ENCODE data around the gene SIRT3. TPM values are rescaled to one million over a fixed set of nuclear protein-coding genes. Genes with fewer than 3 reads are reported as not detected.

SIRT3 gene
- total and polyA plus RNA-seq, 2 experiments from 2014 or later: 14.9 to 15.5 TPM

DNA sequence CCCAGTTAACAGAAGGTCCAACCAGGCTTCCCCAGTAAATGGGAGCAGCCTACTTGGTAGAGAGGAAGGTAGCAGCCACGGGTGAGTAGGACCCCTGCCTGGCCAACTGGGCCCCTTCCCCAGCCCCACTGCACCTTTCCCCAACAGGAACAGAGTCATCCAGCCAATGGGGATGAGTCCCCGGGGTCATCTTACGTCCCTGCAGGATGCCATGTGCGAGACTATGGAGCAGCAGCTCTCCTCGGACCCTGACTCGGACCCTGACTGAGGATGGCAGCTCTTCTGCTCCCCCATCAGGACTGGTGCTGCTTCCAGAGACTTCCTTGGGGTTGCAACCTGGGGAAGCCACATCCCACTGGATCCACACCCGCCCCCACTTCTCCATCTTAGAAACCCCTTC is 22.1 kb downstream of the SIRT3 start:
- no peaks in the 10 kb centered on the region for H3K27me3 ChIP-seq (replicated peaks; ENCODE audit: insufficient read depth)
- WGBS, 2 experiments (ENCODE audit: low coverage in 1 of 2, low lambda C conversion rate in 2 of 2, missing lambda C conversion rate in 2 of 2): 77 to 79% methylated on average over 6 to 7 of the region's 7 CpGs
- no peaks in the 10 kb centered on the region for H3K9me2 ChIP-seq (ENCODE audit: insufficient read depth)
- H3K4me3 ChIP-seq: no peak overlapping the region
- no peaks in the 10 kb centered on the region for H4K20me1 ChIP-seq (ENCODE audit: insufficient read depth)
- H2AFZ ChIP-seq: no peak overlapping the region
- no peaks in the 10 kb centered on the region for H3K9me3 ChIP-seq (ENCODE audit: low read depth)
- peaks cover 39% of the 10 kb centered on the region for H3F3A ChIP-seq (ENCODE audit: insufficient read depth)
- no peak for TF ChIP-seq EZH2 (IDR thresholded peaks at IDR 0.05; ENCODE audit: insufficient read depth, poor library complexity, severe bottlenecking)
- TF ChIP-seq EZH2phosphoT487 (IDR thresholded peaks at IDR 0.05; ENCODE audit: insufficient read depth, low read depth): no peak
- peaks cover 20% of the 10 kb centered on the region for H3K4me1 ChIP-seq (ENCODE audit: insufficient read depth)
- in situ Hi-C loops (cut with MboI): no loop called here
- no peak for DNase-seq
- H3K27ac ChIP-seq: no peak overlapping the region
- peaks cover 48% of the 10 kb centered on the region for H3K79me2 ChIP-seq (ENCODE audit: insufficient read depth)
- peaks cover 51% of the 10 kb centered on the region for H3K36me3 ChIP-seq (ENCODE audit: low read depth)
- no peak overlapping the region for H3K4me2 ChIP-seq (ENCODE audit: unreplicated experiment)
- no peak overlapping the region for H3K9ac ChIP-seq

GRCh38 chr11:213111-213510 is 23.0 kb downstream of the SIRT3 start:
- no peak for TF ChIP-seq EZH2 (IDR thresholded peaks at IDR 0.05; ENCODE audit: insufficient read depth, poor library complexity, severe bottlenecking)
- no peak for TF ChIP-seq EZH2phosphoT487 (IDR thresholded peaks at IDR 0.05; ENCODE audit: insufficient read depth, low read depth)
- H3K4me2 ChIP-seq (ENCODE audit: unreplicated experiment): no peak overlapping the region
- H3K4me1 ChIP-seq (ENCODE audit: insufficient read depth): peaks cover 20% of the 10 kb centered on the region
- peaks cover 42% of the 10 kb centered on the region for H3F3A ChIP-seq (ENCODE audit: insufficient read depth)
- no peak overlapping the region for H2AFZ ChIP-seq
- H3K9me2 ChIP-seq (ENCODE audit: insufficient read depth): no peaks in the 10 kb centered on the region
- H3K27ac ChIP-seq: no peak overlapping the region
- H3K9ac ChIP-seq: no peak overlapping the region
- H3K36me3 ChIP-seq (ENCODE audit: low read depth): peaks cover 51% of the 10 kb centered on the region
- peaks cover 54% of the 10 kb centered on the region for H3K79me2 ChIP-seq (ENCODE audit: insufficient read depth)
- DNase-seq: no peak
- no peaks in the 10 kb centered on the region for H4K20me1 ChIP-seq (ENCODE audit: insufficient read depth)
- H3K9me3 ChIP-seq (ENCODE audit: low read depth): no peaks in the 10 kb centered on the region
- in situ Hi-C loops (cut with MboI): no loop called here
- no peaks in the 10 kb centered on the region for H3K27me3 ChIP-seq (replicated peaks; ENCODE audit: insufficient read depth)
- 61 to 74% methylated on average over 4 of the region's 4 CpGs for WGBS, 2 experiments (ENCODE audit: low coverage in 1 of 2, low lambda C conversion rate in 2 of 2, missing lambda C conversion rate in 2 of 2)
- H3K4me3 ChIP-seq: no peak overlapping the region

DNA sequence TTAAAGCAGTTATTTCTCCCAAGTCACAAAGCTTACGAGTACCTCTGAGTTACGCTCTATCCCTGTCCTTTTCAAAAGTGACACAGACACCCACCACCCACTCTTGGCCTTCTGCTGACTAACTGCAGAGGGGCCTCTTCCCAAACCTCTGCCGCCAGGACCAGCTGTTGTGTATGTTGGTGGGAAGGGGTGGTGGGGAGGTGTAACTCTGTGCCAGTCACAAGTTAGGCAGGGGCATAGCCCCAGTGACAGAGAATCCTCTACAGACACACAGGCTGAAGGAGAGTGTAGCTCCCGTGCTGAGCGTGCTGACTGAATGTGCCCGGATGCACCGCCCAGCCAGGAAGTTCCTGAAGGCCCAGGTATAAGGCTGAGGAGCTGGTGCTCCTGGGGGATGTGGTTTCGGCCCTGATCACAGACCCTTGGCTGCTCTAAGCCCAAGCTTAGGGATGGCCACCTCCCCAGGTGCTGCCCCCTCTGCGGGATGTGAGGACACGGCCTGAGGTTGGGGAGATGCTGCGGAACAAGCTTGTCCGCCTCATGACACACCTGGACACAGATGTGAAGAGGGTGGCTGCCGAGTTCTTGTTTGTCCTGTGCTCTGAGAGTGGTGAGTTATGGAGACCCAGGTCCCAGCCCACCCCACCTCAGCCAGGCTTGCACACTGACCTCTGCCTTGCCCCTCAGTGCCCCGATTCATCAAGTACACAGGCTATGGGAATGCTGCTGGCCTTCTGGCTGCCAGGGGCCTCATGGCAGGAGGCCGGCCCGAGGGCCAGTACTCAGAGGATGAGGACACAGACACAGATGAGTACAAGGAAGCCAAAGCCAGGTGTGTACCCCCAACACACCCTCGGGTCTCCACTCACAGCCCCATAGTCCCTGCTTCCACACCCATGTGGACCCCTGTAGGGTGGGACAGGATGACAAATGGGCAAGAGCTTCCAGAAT is 23.7 kb downstream of the SIRT3 start:
- TF ChIP-seq EZH2 (IDR thresholded peaks at IDR 0.05; ENCODE audit: insufficient read depth, poor library complexity, severe bottlenecking): no peak
- TF ChIP-seq EZH2phosphoT487 (IDR thresholded peaks at IDR 0.05; ENCODE audit: insufficient read depth, low read depth): no peak
- Histone ChIP-seq H2AFZ (no peak overlapping the region), H3K4me1 (ENCODE audit: insufficient read depth) (peaks cover 20% of the 10 kb centered on the region), H3K9me2 (ENCODE audit: insufficient read depth) (no peaks in the 10 kb centered on the region), H4K20me1 (ENCODE audit: insufficient read depth) (no peaks in the 10 kb centered on the region), H3K9ac (peak overlapping the region; percentile 99), H3F3A (ENCODE audit: insufficient read depth) (peaks cover 39% of the 10 kb centered on the region), H3K4me3 (no peak overlapping the region), H3K27me3 (replicated peaks; ENCODE audit: insufficient read depth) (no peaks in the 10 kb centered on the region), H3K4me2 (ENCODE audit: unreplicated experiment) (no peak overlapping the region), H3K36me3 (ENCODE audit: low read depth) (peaks cover 51% of the 10 kb centered on the region), H3K9me3 (ENCODE audit: low read depth) (no peaks in the 10 kb centered on the region), H3K79me2 (ENCODE audit: insufficient read depth) (peaks cover 56% of the 10 kb centered on the region), H3K27ac (no peak overlapping the region)
- in situ Hi-C loops (cut with MboI): no loop called here
- 81 to 83% methylated on average over 16 to 17 of the region's 17 CpGs for WGBS, 2 experiments (ENCODE audit: low coverage in 1 of 2, low lambda C conversion rate in 2 of 2, missing lambda C conversion rate in 2 of 2)
- no peak for DNase-seq

DNA sequence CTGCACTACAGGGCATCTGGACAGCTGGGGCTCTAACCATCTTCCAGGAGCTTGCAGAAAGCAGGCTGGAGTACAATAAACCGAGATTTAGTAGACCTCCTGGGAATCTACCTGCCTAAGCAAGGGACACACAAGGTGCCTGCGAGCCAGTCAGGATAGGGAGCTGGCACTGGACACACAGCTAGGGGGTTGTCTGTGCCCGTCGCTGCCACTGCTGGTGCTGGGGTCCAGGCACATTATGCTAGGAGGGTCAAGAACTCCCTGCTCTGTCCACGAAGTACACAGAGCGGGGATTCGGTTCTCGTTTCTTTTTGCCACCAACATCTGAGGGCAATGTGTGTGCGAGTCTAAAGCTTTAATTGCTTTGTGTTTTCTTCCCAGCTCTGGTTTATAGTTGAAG is 24.4 kb downstream of the SIRT3 start:
- Histone ChIP-seq H3K4me1 (ENCODE audit: insufficient read depth) (peaks cover 20% of the 10 kb centered on the region), H3K36me3 (ENCODE audit: low read depth) (peaks cover 51% of the 10 kb centered on the region), H3K9ac (peak overlapping the region; percentile 99), H3K79me2 (ENCODE audit: insufficient read depth) (peaks cover 60% of the 10 kb centered on the region), H3K27ac (no peak overlapping the region), H3K9me3 (ENCODE audit: low read depth) (no peaks in the 10 kb centered on the region), H2AFZ (no peak overlapping the region), H3K27me3 (replicated peaks; ENCODE audit: insufficient read depth) (no peaks in the 10 kb centered on the region), H3K4me2 (ENCODE audit: unreplicated experiment) (peak overlapping the region; percentile 95), H3K4me3 (no peak overlapping the region), H3K9me2 (ENCODE audit: insufficient read depth) (no peaks in the 10 kb centered on the region), H3F3A (ENCODE audit: insufficient read depth) (peaks cover 35% of the 10 kb centered on the region), H4K20me1 (ENCODE audit: insufficient read depth) (no peaks in the 10 kb centered on the region)
- TF ChIP-seq EZH2phosphoT487 (IDR thresholded peaks at IDR 0.05; ENCODE audit: insufficient read depth, low read depth) (no peak), EZH2 (IDR thresholded peaks at IDR 0.05; ENCODE audit: insufficient read depth, poor library complexity, severe bottlenecking) (no peak)
- 75 to 79% methylated on average over 9 of the region's 9 CpGs for whole genome bisulfite sequencing, 2 experiments (ENCODE audit: low coverage in 1 of 2, low lambda C conversion rate in 2 of 2, missing lambda C conversion rate in 2 of 2)
- no peak for DNase-seq
- in situ Hi-C loops (cut with MboI): no loop called here

Data from GM23248 (cell line).